Stimulated activated CD4-positive, alpha-beta T cell treated with anti-CD3 and anti-CD28 coated beads, Interleukin-4, amount 100 ng/mL, for 48 hours (primary cell): ENCODE results near the gene ADAM11.

ENCODE experiments used
- DNase-seq, 2 donors: peaks; one replicate each; pipeline ENCODE4 v3.0.0-alpha.2; 2020; ENCODE audit warnings: low read depth in 2 of 2

The ADAM11 gene

GRCh38 chr17:44830359-44831288, 71.8 kb downstream of the ADAM11 start:
- no peak for DNase-seq

- DNase-seq, result no peak
Observed at GRCh38 chr17:44831371-44831770, 72.6 kb downstream of the ADAM11 start.
